ENCODE data around the gene ABHD2.

Gene ABHD2

DNA sequence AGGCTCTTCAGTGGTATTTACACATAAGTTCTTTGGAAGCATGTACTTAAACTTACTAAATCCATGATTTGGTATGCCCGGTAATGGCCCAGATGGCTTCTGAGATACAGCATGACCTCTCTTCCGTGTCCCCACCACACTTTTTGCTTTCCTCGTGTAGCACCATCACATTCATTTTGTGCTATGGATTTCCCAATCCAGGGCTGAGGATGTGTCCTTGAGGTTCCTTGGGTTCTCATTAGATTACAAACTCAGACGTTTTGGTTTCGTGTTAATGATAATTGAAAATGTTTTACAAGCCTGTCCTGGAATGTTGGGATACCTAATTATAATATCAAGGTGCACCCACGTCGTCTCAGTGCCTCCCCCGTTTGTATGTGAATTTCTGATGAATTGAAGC lies 7.3 kb downstream of the ABHD2 start:
- H4K91ac ChIP-seq (ENCODE audit: low read depth, low read length) = no peak overlapping the region
- H3K18ac ChIP-seq (ENCODE audit: low read length) = no peak overlapping the region
- no peak overlapping the region for H2BK120ac ChIP-seq (ENCODE audit: insufficient read depth, low read length, poor library complexity)
- H3K23ac ChIP-seq (ENCODE audit: low read length) = no peak overlapping the region
- no peak overlapping the region for H3K9ac ChIP-seq (ENCODE audit: low read length)
- no peak overlapping the region for H3K4me2 ChIP-seq (ENCODE audit: low read length)
- H3K9me3 ChIP-seq (ENCODE audit: insufficient read depth, low read depth, low read length) = no peaks in the 10 kb centered on the region
- H3K4me3 ChIP-seq (ENCODE audit: low read depth, low read length) = no peak overlapping the region
- no peak overlapping the region for H4K8ac ChIP-seq (ENCODE audit: low read depth, low read length)
- no peak overlapping the region for H3K14ac ChIP-seq (ENCODE audit: low read length)
- H2AFZ ChIP-seq (ENCODE audit: insufficient read depth, low read length, poor library complexity) = no peak overlapping the region
- H2AK5ac ChIP-seq (ENCODE audit: low read length) = no peak overlapping the region
- WGBS (ENCODE audit: extremely low coverage, insufficient coverage, insufficient read length) = no CpG with 5 or more reads among the region's 8 CpGs
- H3K79me1 ChIP-seq (ENCODE audit: low read length) = no peaks in the 10 kb centered on the region
- H3K4me1 ChIP-seq (ENCODE audit: control insufficient read depth in 1 of 2, insufficient read depth in 2 of 2, low read length in 2 of 2) = no peaks in the 10 kb centered on the region
- H3K36me3 ChIP-seq (ENCODE audit: control insufficient read depth in 1 of 2, insufficient read depth in 2 of 2, low read length in 2 of 2) = no peaks in the 10 kb centered on the region
- H4K12ac ChIP-seq (ENCODE audit: low read depth, low read length) = no peak overlapping the region
- no peak for DNase-seq
- H3K27ac ChIP-seq (ENCODE audit: low read depth, low read length) = no peak overlapping the region
- no peak overlapping the region for H3K4ac ChIP-seq (ENCODE audit: low read depth, low read length)
- no peaks in the 10 kb centered on the region for H3K27me3 ChIP-seq (ENCODE audit: insufficient read depth, low read length)
- no peak overlapping the region for H2BK5ac ChIP-seq (ENCODE audit: low read depth, low read length, poor library complexity)
- peaks cover 2% of the 10 kb centered on the region for H3K79me2 ChIP-seq (ENCODE audit: control insufficient read depth, insufficient read depth, low read length, poor library complexity)
- no peak overlapping the region for H2BK12ac ChIP-seq (ENCODE audit: low read length)

DNA sequence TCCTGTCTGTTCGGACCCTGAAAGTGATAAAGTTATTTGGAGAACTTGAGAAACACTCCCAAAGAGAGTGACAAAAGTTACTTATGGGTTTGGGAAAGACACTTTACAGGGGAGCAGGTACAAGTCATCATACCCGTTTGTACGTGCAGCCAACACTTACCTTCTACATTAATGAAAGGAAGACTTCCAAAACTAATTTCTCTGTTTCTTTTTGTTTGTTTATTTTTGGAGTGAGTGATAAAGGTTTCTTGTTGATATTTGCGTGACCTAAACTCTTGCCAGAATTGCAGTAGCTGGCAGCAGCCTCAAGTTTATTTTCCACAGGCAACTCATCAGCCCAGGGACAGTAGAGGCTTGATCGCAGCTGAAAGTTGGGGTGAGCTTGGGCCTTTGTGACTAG lies 8.4 kb downstream of the ABHD2 start:
- H3K27ac ChIP-seq (ENCODE audit: low read depth, low read length) = no peak overlapping the region
- no peaks in the 10 kb centered on the region for H3K27me3 ChIP-seq (ENCODE audit: insufficient read depth, low read length)
- no peaks in the 10 kb centered on the region for H3K9me3 ChIP-seq (ENCODE audit: insufficient read depth, low read depth, low read length)
- no CpG with 5 or more reads among the region's 5 CpGs for WGBS (ENCODE audit: extremely low coverage, insufficient coverage, insufficient read length)
- H3K4me2 ChIP-seq (ENCODE audit: low read length) = no peak overlapping the region
- no peak overlapping the region for H2AFZ ChIP-seq (ENCODE audit: insufficient read depth, low read length, poor library complexity)
- H3K79me1 ChIP-seq (ENCODE audit: low read length) = no peaks in the 10 kb centered on the region
- no peak overlapping the region for H3K4me3 ChIP-seq (ENCODE audit: low read depth, low read length)
- H2AK5ac ChIP-seq (ENCODE audit: low read length) = no peak overlapping the region
- H3K23ac ChIP-seq (ENCODE audit: low read length) = no peak overlapping the region
- H4K91ac ChIP-seq (ENCODE audit: low read depth, low read length) = no peak overlapping the region
- no peak overlapping the region for H3K18ac ChIP-seq (ENCODE audit: low read length)
- H2BK120ac ChIP-seq (ENCODE audit: insufficient read depth, low read length, poor library complexity) = no peak overlapping the region
- no peak overlapping the region for H3K9ac ChIP-seq (ENCODE audit: low read length)
- no peaks in the 10 kb centered on the region for H3K36me3 ChIP-seq (ENCODE audit: control insufficient read depth in 1 of 2, insufficient read depth in 2 of 2, low read length in 2 of 2)
- H4K8ac ChIP-seq (ENCODE audit: low read depth, low read length) = no peak overlapping the region
- no peak for DNase-seq
- no peak overlapping the region for H2BK5ac ChIP-seq (ENCODE audit: low read depth, low read length, poor library complexity)
- H3K79me2 ChIP-seq (ENCODE audit: control insufficient read depth, insufficient read depth, low read length, poor library complexity) = peaks cover 2% of the 10 kb centered on the region
- no peak overlapping the region for H2BK12ac ChIP-seq (ENCODE audit: low read length)
- H4K12ac ChIP-seq (ENCODE audit: low read depth, low read length) = no peak overlapping the region
- peaks cover 2 to 3% of the 10 kb centered on the region in 2 experiments for H3K4me1 ChIP-seq (ENCODE audit: control insufficient read depth in 1 of 2, insufficient read depth in 2 of 2, low read length in 2 of 2)
- no peak overlapping the region for H3K4ac ChIP-seq (ENCODE audit: low read depth, low read length)
- H3K14ac ChIP-seq (ENCODE audit: low read length) = no peak overlapping the region

DNA sequence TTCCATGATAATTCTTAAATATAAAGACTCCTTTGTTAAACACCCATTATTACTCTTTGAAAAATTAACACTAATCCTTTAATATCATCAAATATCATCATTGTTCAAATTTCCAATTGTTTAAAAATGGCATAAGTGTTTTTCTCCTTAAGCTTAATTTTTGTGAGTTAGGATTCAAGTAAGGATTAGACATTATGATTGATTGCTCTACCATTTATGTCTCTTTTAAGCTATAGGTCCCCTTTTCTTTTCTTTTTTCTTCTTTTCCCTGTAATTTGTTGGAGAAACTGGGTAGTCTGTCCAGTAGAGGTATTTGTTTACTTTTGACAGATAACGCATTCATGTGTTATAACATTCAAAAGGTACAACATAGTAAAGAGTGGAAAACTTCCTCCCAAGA lies 9.1 kb downstream of the ABHD2 start:
- no CpG with 5 or more reads among the region's 1 CpG for WGBS (ENCODE audit: extremely low coverage, insufficient coverage, insufficient read length)
- H3K27me3 ChIP-seq (ENCODE audit: insufficient read depth, low read length) = no peaks in the 10 kb centered on the region

DNA sequence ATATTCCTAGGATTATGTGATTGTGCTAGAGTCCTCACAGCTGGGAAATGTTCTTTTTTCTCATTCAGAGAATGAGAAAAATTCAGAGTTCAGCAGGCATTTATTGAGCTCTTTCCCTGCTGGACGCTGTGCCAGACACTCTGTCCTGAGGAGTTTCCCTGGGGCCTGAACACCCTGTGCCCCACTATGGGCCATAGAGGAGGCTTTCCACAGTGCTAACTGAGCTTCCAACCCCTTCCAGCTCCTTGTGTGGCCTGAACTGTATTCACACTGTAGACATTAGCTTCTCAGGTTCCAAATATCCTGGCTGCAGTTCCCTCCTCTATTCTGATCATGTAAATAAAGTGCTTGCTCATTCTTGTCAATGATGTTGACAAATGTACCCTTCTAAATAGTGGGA lies 10.0 kb downstream of the ABHD2 start:
- H3K4me2 ChIP-seq (ENCODE audit: low read length) = no peak overlapping the region
- DNase-seq = no peak
- peaks cover 3% of the 10 kb centered on the region for H3K79me1 ChIP-seq (ENCODE audit: low read length)
- H3K36me3 ChIP-seq (ENCODE audit: control insufficient read depth in 1 of 2, insufficient read depth in 2 of 2, low read length in 2 of 2) = no peaks in the 10 kb centered on the region
- WGBS (ENCODE audit: extremely low coverage, insufficient coverage, insufficient read length) = no CpG with 5 or more reads among the region's 1 CpG
- no peaks in the 10 kb centered on the region for H3K27me3 ChIP-seq (ENCODE audit: insufficient read depth, low read length)
- no peak overlapping the region for H3K9ac ChIP-seq (ENCODE audit: low read length)
- no peak overlapping the region for H3K4ac ChIP-seq (ENCODE audit: low read depth, low read length)
- no peak overlapping the region for H2BK5ac ChIP-seq (ENCODE audit: low read depth, low read length, poor library complexity)
- no peak overlapping the region for H4K12ac ChIP-seq (ENCODE audit: low read depth, low read length)
- no peak overlapping the region for H4K8ac ChIP-seq (ENCODE audit: low read depth, low read length)
- no peak overlapping the region for H3K4me3 ChIP-seq (ENCODE audit: low read depth, low read length)
- peaks cover 8 to 9% of the 10 kb centered on the region in 2 experiments for H3K4me1 ChIP-seq (ENCODE audit: control insufficient read depth in 1 of 2, insufficient read depth in 2 of 2, low read length in 2 of 2)
- no peak overlapping the region for H3K14ac ChIP-seq (ENCODE audit: low read length)
- H4K91ac ChIP-seq (ENCODE audit: low read depth, low read length) = no peak overlapping the region
- H2AK5ac ChIP-seq (ENCODE audit: low read length) = no peak overlapping the region
- H2BK120ac ChIP-seq (ENCODE audit: insufficient read depth, low read length, poor library complexity) = no peak overlapping the region
- no peaks in the 10 kb centered on the region for H3K9me3 ChIP-seq (ENCODE audit: insufficient read depth, low read depth, low read length)
- H3K23ac ChIP-seq (ENCODE audit: low read length) = no peak overlapping the region
- H3K27ac ChIP-seq (ENCODE audit: low read depth, low read length) = no peak overlapping the region
- no peak overlapping the region for H2AFZ ChIP-seq (ENCODE audit: insufficient read depth, low read length, poor library complexity)
- no peak overlapping the region for H2BK12ac ChIP-seq (ENCODE audit: low read length)
- H3K79me2 ChIP-seq (ENCODE audit: control insufficient read depth, insufficient read depth, low read length, poor library complexity) = peaks cover 2% of the 10 kb centered on the region
- H3K18ac ChIP-seq (ENCODE audit: low read length) = no peak overlapping the region

More for the DNA sequence above, 9.1 kb downstream of the ABHD2 start:
- Histone ChIP-seq H3K4me1 (ENCODE audit: control insufficient read depth in 1 of 2, insufficient read depth in 2 of 2, low read length in 2 of 2) (peaks cover 3 to 5% of the 10 kb centered on the region in 2 experiments), H3K79me2 (ENCODE audit: control insufficient read depth, insufficient read depth, low read length, poor library complexity) (peaks cover 2% of the 10 kb centered on the region), H3K27ac (ENCODE audit: low read depth, low read length) (no peak overlapping the region), H2BK12ac (ENCODE audit: low read length) (no peak overlapping the region), H3K23ac (ENCODE audit: low read length) (no peak overlapping the region), H3K9ac (ENCODE audit: low read length) (no peak overlapping the region), H2AFZ (ENCODE audit: insufficient read depth, low read length, poor library complexity) (no peak overlapping the region), H3K18ac (ENCODE audit: low read length) (no peak overlapping the region), H2BK5ac (ENCODE audit: low read depth, low read length, poor library complexity) (no peak overlapping the region), H4K8ac (ENCODE audit: low read depth, low read length) (no peak overlapping the region), H4K12ac (ENCODE audit: low read depth, low read length) (no peak overlapping the region), H3K4me3 (ENCODE audit: low read depth, low read length) (no peak overlapping the region), H2AK5ac (ENCODE audit: low read length) (no peak overlapping the region), H3K4ac (ENCODE audit: low read depth, low read length) (no peak overlapping the region), H4K91ac (ENCODE audit: low read depth, low read length) (no peak overlapping the region), H3K79me1 (ENCODE audit: low read length) (no peaks in the 10 kb centered on the region), H2BK120ac (ENCODE audit: insufficient read depth, low read length, poor library complexity) (no peak overlapping the region), H3K14ac (ENCODE audit: low read length) (no peak overlapping the region), H3K9me3 (ENCODE audit: insufficient read depth, low read depth, low read length) (no peaks in the 10 kb centered on the region), H3K4me2 (ENCODE audit: low read length) (no peak overlapping the region), H3K36me3 (ENCODE audit: control insufficient read depth in 1 of 2, insufficient read depth in 2 of 2, low read length in 2 of 2) (no peaks in the 10 kb centered on the region)
- no peak for DNase-seq
